Measurements from ENCODE around the gene OR52B4. TPM values are rescaled to one million over a fixed set of nuclear protein-coding genes. Genes with fewer than 3 reads are reported as not detected.
"Not testable (repeated sequence)": the region's sequence is repeated elsewhere in the genome, so short reads cannot be mapped to it uniquely, and the experiment has no call there.

The OR52B4 gene
- total RNA-seq (not detected), polyA plus RNA-seq (ENCODE audit: insufficient read depth, low read depth, low replicate concordance) (not detected)
- long read RNA-seq, donor 1 = 0 reads
- long read RNA-seq, donor 2 = 0 reads

DNA sequence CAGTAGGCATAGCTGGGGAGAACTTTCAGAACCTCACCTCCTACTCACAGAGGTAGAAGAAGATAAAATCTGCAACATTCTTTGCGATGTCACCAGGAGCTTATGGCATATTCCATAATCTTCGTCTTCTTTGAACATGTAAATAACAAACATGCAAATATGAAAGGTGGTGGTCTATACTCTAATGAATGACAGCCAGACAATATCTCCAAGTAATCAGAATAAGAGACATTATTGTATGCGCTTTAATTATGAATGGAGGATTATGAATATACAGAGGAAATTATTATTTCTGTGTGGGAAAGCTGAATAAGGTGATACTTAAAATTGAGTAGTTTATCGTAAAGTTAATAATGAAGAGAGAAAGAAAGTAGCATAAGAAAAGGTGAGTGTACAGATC lies at the start of gene OR52B4:
Gene OR52B4, minus strand, starts transcription at position 101 of the 400 bp plus-strand sequence. Its CDS starts 91 bp downstream, at position 10.
- no peak for TF ChIP-seq POLR2A (IDR thresholded peaks at IDR 0.05)
- TF ChIP-seq, protein P1, sequence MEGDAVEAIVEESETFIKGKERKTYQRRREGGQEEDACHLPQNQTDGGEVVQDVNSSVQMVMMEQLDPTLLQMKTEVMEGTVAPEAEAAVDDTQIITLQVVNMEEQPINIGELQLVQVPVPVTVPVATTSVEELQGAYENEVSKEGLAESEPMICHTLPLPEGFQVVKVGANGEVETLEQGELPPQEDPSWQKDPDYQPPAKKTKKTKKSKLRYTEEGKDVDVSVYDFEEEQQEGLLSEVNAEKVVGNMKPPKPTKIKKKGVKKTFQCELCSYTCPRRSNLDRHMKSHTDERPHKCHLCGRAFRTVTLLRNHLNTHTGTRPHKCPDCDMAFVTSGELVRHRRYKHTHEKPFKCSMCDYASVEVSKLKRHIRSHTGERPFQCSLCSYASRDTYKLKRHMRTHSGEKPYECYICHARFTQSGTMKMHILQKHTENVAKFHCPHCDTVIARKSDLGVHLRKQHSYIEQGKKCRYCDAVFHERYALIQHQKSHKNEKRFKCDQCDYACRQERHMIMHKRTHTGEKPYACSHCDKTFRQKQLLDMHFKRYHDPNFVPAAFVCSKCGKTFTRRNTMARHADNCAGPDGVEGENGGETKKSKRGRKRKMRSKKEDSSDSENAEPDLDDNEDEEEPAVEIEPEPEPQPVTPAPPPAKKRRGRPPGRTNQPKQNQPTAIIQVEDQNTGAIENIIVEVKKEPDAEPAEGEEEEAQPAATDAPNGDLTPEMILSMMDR (IDR thresholded peaks at IDR 0.05) = no peak
- 84 to 91% methylated on average over 4 of the region's 4 CpGs for WGBS, 2 donors
- H3K27me3 ChIP-seq = no peaks in the 10 kb centered on the region
- H3K36me3 ChIP-seq (ENCODE audit: low read depth, missing control alignments) = no peaks in the 10 kb centered on the region
- H3K27ac ChIP-seq = no peak within 1 kb of the TSS
- no peak for DNase-seq
- intact Hi-C loops (cut with DNase I; ENCODE audit: low total_unique reads) = no loop called here
- no peak within 1 kb of the TSS for H3K4me3 ChIP-seq
- no peaks in the 10 kb centered on the region for H3K9me3 ChIP-seq
- no peaks in the 10 kb centered on the region for H3K4me1 ChIP-seq

DNA sequence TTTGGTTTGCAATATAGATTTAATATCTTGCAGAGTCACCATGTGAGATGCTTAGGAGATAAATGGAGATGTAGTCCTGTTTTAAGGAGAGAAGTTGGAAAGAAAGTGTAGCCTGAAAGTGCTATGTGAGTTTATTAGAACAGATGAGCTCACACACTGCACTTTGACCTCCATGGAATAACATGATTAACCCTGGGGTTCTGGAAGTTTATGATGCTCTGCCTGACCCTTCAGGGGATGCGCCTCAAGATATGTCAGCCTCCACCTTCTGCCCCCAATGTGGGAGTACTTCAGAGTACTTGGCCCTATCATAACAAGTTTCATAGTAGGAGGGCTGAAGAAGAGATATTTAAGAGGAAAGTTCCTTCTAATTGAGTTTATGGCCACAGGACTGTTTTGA lies 48.6 kb upstream of the OR52B4 start:
- H3K27ac ChIP-seq = no peak overlapping the region
- DNase-seq = no peak
- H3K9me3 ChIP-seq = no peaks in the 10 kb centered on the region
- intact Hi-C loops (cut with DNase I; ENCODE audit: low total_unique reads) = no loop called here
- no peak overlapping the region for H3K4me3 ChIP-seq
- TF ChIP-seq POLR2A (IDR thresholded peaks at IDR 0.05) = no peak
- TF ChIP-seq, protein P1 (IDR thresholded peaks at IDR 0.05) = no peak
- no peaks in the 10 kb centered on the region for H3K27me3 ChIP-seq
- no peaks in the 10 kb centered on the region for H3K36me3 ChIP-seq (ENCODE audit: low read depth, missing control alignments)
- H3K4me1 ChIP-seq = no peaks in the 10 kb centered on the region
- WGBS, 2 donors = 43 to 48% methylated on average over 1 of the region's 1 CpG

GRCh38 chr11:4416306-4416705 lies 48.1 kb upstream of the OR52B4 start:
- H3K27me3 ChIP-seq = no peaks in the 10 kb centered on the region
- 34 to 36% methylated on average over 1 of the region's 1 CpG for WGBS, 2 donors
- no peaks in the 10 kb centered on the region for H3K36me3 ChIP-seq (ENCODE audit: low read depth, missing control alignments)
- no peak for TF ChIP-seq POLR2A (IDR thresholded peaks at IDR 0.05)
- TF ChIP-seq, protein P1 (IDR thresholded peaks at IDR 0.05) = no peak
- no peak overlapping the region for H3K27ac ChIP-seq
- DNase-seq = no peak
- H3K9me3 ChIP-seq = no peaks in the 10 kb centered on the region
- no peak overlapping the region for H3K4me3 ChIP-seq
- intact Hi-C loops (cut with DNase I; ENCODE audit: low total_unique reads) = no loop called here
- no peaks in the 10 kb centered on the region for H3K4me1 ChIP-seq

- WGBS, 2 donors = 85 to 86% methylated on average over 1 to 6 of the region's 6 CpGs
- H3K36me3 ChIP-seq (ENCODE audit: low read depth, missing control alignments); H3K27ac ChIP-seq; DNase-seq; H3K4me3 ChIP-seq; H3K27me3 ChIP-seq; H3K9me3 ChIP-seq; intact Hi-C loops (cut with DNase I; ENCODE audit: low total_unique reads); H3K4me1 ChIP-seq: not testable (repeated sequence)
Measured at GRCh38 chr11:4406206-4406605, 38.0 kb upstream of the OR52B4 start.

DNA sequence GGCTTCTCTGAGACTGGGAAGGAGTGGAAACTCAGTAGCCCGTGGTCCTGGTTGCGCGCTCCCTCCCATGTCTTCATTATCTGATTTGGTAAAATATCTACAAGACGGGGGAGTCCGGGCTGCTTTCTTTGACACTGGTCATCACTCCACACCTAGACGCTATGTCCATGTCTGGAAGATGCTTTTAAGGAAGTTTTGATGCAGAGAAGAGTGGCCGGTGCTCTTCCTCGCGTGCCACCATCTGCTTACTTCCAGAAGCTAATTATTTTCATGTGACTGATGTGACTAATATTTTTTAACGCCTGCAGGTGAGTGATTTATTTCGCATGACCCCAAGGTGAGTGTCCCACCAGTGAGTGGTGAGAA lies 25.7 kb upstream of the OR52B4 start:
- intact Hi-C loops (cut with DNase I; ENCODE audit: low total_unique reads) = no loop called here

More for the DNA sequence above, 25.7 kb upstream of the OR52B4 start:
- H3K9me3 ChIP-seq = no peaks in the 10 kb centered on the region
- no peaks in the 10 kb centered on the region for H3K4me1 ChIP-seq
- no peaks in the 10 kb centered on the region for H3K27me3 ChIP-seq
- no peaks in the 10 kb centered on the region for H3K36me3 ChIP-seq (ENCODE audit: low read depth, missing control alignments)
- TF ChIP-seq, protein P1 (IDR thresholded peaks at IDR 0.05) = no peak
- no peak for TF ChIP-seq POLR2A (IDR thresholded peaks at IDR 0.05)
- DNase-seq = no peak
- H3K4me3 ChIP-seq = peak overlapping the region; percentile 76 to 93
- WGBS, 2 donors = 12 to 15% methylated on average over 11 of the region's 11 CpGs
- H3K27ac ChIP-seq = peak overlapping the region; percentile 58 to 81

Data from testis (tissue), 5 donors.